ENCODE measurements around the gene PF4V1.

DNA sequence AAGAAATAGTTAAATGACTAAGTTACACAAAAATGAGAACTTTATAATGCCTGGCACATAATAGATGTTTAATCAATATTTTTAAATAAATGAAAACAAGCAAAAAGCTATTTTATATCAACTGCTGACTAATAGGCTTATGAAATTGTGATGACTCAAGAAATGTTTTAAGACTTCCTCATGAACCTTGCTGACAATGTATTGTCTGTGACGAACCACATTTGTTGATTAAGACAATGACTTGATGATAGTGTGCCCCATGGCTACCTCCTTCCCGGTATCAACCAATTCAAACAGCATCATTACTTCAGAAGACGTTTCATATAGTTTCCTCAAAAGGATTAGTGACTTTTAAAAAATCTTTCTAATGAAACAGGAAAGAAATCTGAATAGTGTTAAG lies 8.8 kb upstream of the PF4V1 start:
- TF ChIP-seq, protein P1, sequence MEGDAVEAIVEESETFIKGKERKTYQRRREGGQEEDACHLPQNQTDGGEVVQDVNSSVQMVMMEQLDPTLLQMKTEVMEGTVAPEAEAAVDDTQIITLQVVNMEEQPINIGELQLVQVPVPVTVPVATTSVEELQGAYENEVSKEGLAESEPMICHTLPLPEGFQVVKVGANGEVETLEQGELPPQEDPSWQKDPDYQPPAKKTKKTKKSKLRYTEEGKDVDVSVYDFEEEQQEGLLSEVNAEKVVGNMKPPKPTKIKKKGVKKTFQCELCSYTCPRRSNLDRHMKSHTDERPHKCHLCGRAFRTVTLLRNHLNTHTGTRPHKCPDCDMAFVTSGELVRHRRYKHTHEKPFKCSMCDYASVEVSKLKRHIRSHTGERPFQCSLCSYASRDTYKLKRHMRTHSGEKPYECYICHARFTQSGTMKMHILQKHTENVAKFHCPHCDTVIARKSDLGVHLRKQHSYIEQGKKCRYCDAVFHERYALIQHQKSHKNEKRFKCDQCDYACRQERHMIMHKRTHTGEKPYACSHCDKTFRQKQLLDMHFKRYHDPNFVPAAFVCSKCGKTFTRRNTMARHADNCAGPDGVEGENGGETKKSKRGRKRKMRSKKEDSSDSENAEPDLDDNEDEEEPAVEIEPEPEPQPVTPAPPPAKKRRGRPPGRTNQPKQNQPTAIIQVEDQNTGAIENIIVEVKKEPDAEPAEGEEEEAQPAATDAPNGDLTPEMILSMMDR (conservative IDR thresholded peaks at IDR 0.05; ENCODE audit: low read length), result no peak
- no peak for TF ChIP-seq EZH2phosphoT487 (IDR thresholded peaks at IDR 0.05; ENCODE audit: borderline replicate concordance, low read depth, low read length)

Data from OCI-LY7 (cell line).